GM18870 (cell line): ENCODE data around the gene COL18A1.
"Not testable (repeated sequence)": the region's sequence is repeated elsewhere in the genome, so short reads cannot be mapped to it uniquely, and the experiment has no call there.

ENCODE experiments used
- ATAC-seq: cut with Tn5 transposase; IDR thresholded peaks from one replicate; pipeline ENCODE4 v1.9.1; 2021; ENCODE audit warnings: moderate library complexity; ENCODE audit not compliant: unreplicated experiment

Gene COL18A1

GRCh38 chr21:45424854-45425795 lies 20.2 kb downstream of the COL18A1 start:
- ATAC-seq = no peak

DNA sequence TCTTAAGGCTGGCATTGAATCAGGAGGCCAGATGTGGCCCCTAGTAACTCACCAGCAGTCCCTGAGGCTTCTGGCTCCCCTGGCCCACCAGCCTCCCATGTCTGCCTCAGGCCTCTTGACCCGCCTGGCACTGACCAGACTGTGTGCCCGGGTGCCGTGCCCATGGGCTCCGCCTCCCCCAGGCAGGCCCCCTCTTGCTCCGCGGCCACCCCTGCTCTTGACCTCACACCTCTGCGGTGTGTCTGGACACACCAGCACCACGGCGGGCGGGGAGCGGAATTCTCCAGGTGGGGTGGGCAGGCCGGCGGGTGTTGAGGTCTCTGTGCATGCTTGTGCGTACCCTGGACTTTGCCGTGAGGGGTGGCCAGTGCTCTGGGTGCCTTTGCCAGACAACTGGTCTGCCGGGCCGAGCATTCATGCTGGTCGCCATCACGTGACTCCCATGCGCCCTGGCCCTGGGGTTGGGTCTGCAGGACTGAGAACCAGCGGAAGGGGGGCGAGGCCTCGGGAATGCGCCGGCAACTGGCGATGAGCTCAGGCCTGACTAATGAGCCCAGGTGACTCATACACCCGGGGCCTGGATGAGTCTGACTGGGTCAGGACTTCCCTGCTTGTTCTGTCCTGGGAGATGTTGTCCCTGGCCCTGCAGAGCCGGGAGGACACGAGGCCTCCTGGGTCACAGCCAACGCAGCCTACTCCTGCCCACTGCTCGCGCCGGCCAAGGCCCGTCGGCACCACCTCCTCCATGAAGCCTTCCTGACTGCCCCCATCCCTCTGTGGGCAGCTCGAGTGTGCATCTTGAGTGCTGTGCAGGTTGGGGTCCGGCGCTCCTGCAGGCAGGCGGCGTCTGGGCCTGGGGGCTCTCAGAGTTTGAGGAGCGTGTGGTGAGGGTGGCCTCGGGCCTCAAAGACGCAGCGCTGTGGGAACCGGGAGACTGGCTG lies 22.6 kb downstream of the COL18A1 start:
- ATAC-seq = no peak

- ATAC-seq = no peak
Observed at GRCh38 chr21:45428534-45428933, 23.6 kb downstream of the COL18A1 start.

DNA sequence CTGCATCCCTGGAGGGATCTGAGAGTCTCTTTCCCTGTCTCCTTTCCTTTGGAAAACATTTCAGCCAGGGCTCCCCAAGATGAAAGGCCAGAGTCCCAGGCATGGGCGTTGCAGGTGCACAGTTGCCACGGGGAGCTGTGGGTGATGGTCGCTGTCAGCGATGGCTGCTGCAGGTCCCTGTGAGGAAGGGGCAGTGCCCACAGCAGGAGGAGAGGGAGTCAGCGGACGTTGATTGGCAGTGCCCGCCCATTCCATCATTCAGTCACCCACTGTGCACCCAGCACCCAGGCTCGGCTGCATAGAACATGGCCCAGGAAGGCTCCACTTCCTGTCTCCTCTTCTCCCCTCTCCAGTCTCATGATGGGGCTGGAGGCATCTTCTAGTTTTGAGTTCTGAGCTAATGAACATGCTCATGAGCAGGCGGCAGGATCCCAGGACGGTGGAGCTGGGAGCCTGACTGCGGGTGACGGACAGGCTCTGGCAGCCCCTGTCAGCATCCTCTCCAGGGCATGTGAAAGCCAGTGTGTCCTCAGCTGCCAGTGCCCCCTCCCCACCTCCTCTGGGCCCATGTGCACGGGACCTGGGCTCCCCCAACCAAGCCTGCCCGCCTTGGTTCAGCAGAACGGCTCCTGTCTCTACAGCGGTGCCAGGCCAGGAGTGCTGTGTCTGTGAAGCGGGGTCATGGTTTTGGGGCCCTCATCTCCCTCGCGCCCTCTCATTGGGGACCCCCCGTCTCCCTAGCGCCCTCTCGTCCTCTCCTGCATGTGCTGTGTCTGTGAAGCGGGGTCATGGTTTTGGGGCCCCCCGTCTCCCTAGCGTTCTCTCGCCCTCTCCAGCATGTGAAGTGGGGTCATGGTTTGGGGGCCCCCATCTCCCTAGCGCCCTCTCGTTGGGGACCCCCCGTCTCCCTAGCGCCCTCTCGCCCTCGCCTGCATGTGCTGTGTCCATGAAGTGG lies 24.5 kb downstream of the COL18A1 start:
- no peak for ATAC-seq

DNA sequence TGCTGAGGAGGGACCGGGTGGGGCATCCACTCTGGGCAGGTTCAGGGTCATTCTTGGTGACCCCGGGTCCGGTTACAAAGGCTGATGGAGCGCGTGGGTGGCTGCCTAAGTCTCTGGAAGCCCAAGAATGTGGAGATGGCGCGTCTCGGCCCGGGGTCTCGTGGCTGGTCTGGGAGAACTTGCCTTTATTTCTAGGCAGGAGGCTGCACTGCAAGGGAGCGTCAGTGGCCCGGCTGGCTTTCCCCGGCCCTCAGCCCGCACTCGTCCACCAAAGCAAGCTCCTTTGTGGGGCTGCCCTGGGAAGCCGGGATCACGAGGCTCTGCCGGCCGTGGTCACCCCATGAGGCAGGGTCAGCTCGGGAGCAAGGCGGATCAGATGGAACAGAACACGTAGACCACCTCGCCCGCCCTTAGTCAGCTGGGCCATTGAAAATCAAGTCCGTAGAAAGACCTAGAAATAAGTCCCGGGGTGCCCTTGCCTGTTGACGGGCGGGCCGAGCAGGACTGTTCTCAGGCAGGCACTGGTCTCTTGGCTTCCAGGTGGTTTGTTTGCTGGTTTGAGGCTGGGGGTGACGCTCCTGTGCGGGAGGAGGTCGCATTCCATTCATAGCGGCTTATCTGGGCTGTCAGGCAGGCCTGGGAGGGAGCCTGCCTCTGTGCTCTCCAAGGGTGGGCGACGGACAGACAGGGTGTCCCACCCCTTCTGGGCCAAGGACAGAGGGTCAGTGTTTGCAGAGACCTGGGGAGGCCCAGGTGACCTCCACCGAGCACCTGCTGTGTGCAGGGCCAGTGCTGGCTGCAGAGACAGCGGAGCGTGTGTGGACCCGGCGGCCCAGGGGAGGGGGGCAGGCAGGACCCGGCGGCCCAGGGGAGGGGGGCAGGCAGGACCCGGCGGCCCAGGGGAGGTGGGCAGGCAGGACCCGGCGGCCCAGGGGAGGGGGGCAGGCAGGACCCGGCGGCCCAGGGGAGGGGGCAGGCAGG lies 25.8 kb downstream of the COL18A1 start:
- no peak for ATAC-seq

- ATAC-seq = no peak
Observed at GRCh38 chr21:45431781-45432572, 27.0 kb downstream of the COL18A1 start.

DNA sequence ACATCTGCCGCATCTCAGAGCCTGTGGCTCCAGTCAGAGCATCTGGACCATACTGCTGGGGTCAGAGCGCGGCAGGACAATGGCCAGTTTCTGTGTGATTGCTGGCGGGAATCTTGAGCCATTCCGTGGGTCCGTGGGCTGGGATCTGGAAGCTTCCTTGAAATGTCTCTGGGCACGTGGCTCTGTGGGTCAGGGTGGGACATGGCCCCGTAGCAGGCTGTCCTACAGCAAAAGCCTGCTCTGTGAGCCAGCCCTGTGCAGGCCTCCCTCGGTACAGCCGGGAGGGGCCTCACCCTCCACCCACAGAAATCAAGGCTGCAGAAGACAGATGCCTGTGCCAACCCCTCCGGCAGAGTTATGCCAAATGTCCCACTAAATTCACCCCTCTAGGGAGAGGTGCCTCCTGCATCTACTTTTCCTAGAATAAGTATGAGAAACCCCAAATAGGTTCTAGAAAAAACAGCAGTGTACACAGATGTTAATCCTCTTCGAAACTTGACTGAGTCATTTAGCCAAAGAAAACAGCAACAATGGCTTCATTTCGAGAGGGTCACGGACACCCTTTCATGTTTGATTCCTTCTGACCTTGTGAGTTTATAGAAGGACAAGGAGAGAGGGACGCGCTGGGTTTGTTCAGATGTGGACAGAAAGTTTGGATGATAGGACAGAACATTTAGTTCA lies 27.8 kb downstream of the COL18A1 start:
- no peak for ATAC-seq

DNA sequence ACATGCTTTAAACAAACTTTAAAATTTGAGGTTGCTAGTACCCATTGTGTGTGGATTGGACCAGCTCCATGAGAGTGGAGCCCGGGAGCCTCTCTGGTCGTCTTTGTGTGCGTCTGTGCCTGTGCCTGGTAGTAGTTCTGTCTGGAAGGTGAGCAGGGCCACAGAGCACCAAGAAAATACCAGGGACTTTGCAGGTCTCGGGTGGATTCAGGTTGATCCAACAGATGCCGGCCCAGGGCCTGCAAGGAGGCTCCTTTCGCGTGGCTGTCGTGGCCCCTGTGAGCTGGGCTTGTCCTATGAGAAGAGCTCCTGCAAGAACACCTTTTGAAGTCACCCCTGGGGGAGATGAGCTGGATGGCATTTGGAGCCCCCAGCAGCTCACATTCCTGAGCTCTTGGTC lies 28.3 kb downstream of the COL18A1 start:
- ATAC-seq = no peak

DNA sequence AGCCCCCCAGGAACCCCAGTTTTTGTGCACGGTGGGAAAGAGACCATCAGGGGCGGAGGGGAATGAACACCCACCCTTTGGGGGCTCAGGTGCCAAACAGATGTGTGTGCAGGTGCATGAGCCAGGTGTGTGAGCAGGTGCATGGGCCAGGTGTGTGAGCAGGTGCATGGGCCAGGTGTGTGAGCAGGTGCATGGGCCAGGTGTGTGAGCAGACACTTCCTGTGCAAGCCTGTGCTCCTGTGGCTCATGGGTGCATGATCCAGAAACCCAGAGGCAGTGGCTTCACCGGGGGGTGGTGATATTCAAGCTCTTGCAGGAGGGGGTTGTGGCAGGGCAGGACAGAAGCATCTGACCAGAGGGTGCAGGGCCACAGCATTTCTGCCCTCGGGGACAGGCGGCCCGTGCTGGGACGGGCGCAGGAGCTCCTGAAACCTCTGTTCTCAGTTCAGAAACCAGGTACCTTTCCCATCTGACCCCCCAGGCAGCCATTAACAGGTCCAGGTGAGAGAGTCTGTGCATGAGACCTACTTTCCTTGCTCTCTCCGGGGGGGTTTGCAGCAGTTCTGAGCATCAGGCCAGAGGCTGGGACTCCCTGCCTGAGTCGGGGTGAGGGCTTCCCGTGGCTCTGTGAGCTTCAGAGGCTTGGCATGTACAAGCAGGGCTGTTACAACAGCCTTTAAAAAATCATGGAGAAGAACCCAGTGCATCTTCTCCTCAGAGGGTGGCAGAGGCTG lies 29.1 kb downstream of the COL18A1 start:
- no peak for ATAC-seq

DNA sequence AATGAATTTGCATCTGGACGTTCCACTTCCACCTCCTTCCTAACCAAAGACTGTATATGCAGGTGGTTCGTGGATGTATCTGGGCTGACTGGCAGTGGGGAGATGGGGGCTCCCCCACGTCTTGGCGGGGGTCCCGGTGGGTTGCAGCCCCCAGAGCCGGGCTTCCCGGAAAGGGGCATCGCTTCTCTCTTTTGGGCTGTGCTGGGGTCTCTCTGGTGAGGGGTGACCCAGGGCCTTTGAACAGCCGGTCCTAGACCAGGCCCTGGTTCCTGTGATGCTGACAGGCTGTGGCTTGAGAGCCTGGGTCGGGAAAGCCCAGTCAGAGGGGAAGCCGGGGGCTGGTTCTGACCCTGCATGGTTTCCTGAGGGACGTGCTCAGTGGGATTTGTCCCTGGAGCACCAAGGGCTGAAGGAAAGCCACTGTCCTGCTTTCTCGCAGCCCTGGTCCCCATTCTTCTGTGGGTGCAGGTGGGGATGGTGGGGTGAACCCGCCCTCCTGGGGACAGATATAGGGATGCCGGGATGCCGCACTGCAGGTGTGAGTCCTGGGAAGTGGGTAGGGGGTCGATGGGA lies 29.8 kb downstream of the COL18A1 start:
- ATAC-seq = no peak

- no peak for ATAC-seq
Observed at GRCh38 chr21:45435405-45435981, 30.5 kb downstream of the COL18A1 start.

GRCh38 chr21:45436351-45437065 lies 31.5 kb downstream of the COL18A1 start:
- ATAC-seq = no peak

DNA sequence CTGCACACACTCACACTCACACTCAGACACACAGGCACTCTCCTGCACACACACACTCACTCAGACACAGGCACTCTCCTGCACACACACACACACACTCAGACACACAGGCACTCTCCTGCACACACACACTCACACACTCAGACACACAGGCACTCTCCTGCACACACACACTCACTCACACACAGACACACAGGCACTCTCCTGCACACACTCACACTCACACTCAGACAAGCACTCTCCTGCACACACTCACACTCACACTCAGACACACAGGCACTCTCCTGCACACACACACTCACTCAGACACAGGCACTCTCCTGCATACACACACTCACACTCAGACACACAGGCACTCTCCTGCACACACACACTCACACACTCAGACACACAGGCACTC lies 32.9 kb downstream of the COL18A1 start:
- ATAC-seq = not testable (repeated sequence)

GRCh38 chr21:45438391-45439145 lies 33.6 kb downstream of the COL18A1 start:
- no peak for ATAC-seq

- no peak for ATAC-seq
Observed at GRCh38 chr21:45439161-45439872, 34.4 kb downstream of the COL18A1 start.
